Measurements from ENCODE around the gene RASSF4. TPM values are rescaled to one million over a fixed set of nuclear protein-coding genes. Genes with fewer than 3 reads are reported as not detected.

RASSF4 gene
- polyA plus RNA-seq, 3 donors from 2014 or later: 36.7 to 45.6 (median 38.0) TPM

GRCh38 chr10:44973323-44974081 is 13.9 kb downstream of the RASSF4 start:
- peaks cover 4 to 17% (median 13%) of the 10 kb centered on the region in 3 donors for H3K36me3 Mint-ChIP-seq
- H3K27me3 Mint-ChIP-seq (ENCODE audit: low read depth in 3 of 3): peaks cover 6 to 8% (median 7%) of the 10 kb centered on the region in 3 donors
- H3K4me3 Mint-ChIP-seq: peak overlapping the region; percentile 15 to 70 (median 63)
- H3K4me1 Mint-ChIP-seq: peaks cover 50 to 64% of the 10 kb centered on the region in 2 donors
- peak in 1 of 3 donors; percentile 10 for DNase-seq
- no peaks in the 10 kb centered on the region for H3K9me3 Mint-ChIP-seq
- H3K27ac Mint-ChIP-seq: peak overlapping the region; percentile 13 to 86 (median 60)

- H3K27ac Mint-ChIP-seq: peak overlapping the region in 3 of 6 donors; percentile 46 to 74 (median 62)
- H3K4me3 Mint-ChIP-seq: peak overlapping the region; percentile 42 to 70 (median 63)
- peaks cover 43 to 57% of the 10 kb centered on the region in 2 donors for H3K4me1 Mint-ChIP-seq
- DNase-seq: no peak
- no peaks in the 10 kb centered on the region for H3K9me3 Mint-ChIP-seq
- H3K27me3 Mint-ChIP-seq (ENCODE audit: low read depth in 3 of 3): peaks cover 0 to 3% (median 2%) of the 10 kb centered on the region in 3 donors
- peaks cover 0 to 15% (median 9%) of the 10 kb centered on the region in 3 donors for H3K36me3 Mint-ChIP-seq
Measured at GRCh38 chr10:44974082-44974627, 14.6 kb downstream of the RASSF4 start.

- Mint-ChIP-seq H3K4me1 (peaks cover 37 to 50% of the 10 kb centered on the region in 2 donors), H3K36me3 (peaks cover 0 to 19% (median 9%) of the 10 kb centered on the region in 3 donors), H3K27me3 (ENCODE audit: low read depth in 3 of 3) (peaks cover 2 to 3% (median 3%) of the 10 kb centered on the region in 3 donors), H3K9me3 (no peaks in the 10 kb centered on the region), H3K27ac (peak overlapping the region in 2 of 6 donors; percentile 62 to 66), H3K4me3 (peak overlapping the region; percentile 42 to 70 (median 63))
- peak; percentile 71 to 76 (median 74) for DNase-seq
Measured at GRCh38 chr10:44974628-44975430, 15.2 kb downstream of the RASSF4 start.

GRCh38 chr10:44975431-44976331 is 16.1 kb downstream of the RASSF4 start:
- H3K27me3 Mint-ChIP-seq (ENCODE audit: low read depth in 3 of 3): peaks cover 2 to 3% (median 3%) of the 10 kb centered on the region in 3 donors
- peaks cover 28 to 45% of the 10 kb centered on the region in 2 donors for H3K4me1 Mint-ChIP-seq
- H3K9me3 Mint-ChIP-seq: no peaks in the 10 kb centered on the region
- H3K36me3 Mint-ChIP-seq: peaks cover 0 to 21% (median 9%) of the 10 kb centered on the region in 3 donors
- peak overlapping the region in 2 of 6 donors; percentile 45 to 48 for H3K27ac Mint-ChIP-seq
- DNase-seq: no peak
- H3K4me3 Mint-ChIP-seq: peak overlapping the region in 4 of 5 donors; percentile 2 to 43 (median 27)

DNA sequence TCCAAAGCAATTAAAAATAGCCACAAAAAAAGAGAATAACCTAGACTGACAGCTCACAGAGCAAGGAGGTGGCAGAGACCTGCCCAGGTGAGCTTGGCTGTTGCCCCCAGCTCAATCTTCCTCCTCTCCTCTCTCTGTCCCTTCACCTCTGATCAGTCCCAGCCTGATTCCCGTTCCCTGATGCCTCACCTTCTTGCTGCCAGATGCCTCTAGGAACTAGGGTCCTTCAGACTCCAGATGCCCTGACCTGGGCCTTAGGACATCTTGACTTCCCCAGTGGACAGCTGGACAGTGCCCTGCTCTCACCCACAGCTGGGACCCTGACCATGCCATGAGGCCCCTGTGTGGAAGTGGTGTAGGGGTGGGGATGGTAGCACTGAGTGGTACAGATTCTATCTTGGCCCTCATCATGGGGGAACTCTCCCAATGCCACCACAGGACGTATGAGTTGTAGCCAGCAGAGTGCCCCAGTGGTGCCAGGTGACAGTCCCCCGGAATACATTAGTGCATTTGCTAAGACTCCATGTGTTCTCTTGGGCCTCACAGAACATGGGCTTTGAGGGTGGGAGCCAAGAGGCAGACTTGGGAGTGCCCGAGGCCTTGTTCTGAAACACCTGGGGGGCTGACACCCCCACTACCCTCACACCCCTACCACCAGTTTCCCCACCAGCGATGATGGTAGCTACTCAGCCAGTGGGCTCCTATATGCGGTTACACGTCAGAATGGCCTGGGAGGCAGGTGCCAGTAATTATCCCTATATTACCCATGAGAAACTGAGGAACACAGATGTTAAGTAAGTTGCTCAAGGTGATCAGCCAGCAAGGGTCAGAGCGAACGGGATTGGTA is 17.0 kb downstream of the RASSF4 start:
- Mint-ChIP-seq H3K9me3 (no peaks in the 10 kb centered on the region), H3K4me1 (peaks cover 24 to 41% of the 10 kb centered on the region in 2 donors), H3K36me3 (peaks cover 0 to 20% (median 9%) of the 10 kb centered on the region in 3 donors), H3K4me3 (peak overlapping the region in 1 of 5 donors; percentile 46), H3K27me3 (ENCODE audit: low read depth in 3 of 3) (peaks cover 2 to 3% (median 3%) of the 10 kb centered on the region in 3 donors), H3K27ac (no peak overlapping the region)
- no peak for DNase-seq

- no peak overlapping the region for H3K27ac Mint-ChIP-seq
Measured at GRCh38 chr10:44977287-44978212, 17.9 kb downstream of the RASSF4 start.

DNA sequence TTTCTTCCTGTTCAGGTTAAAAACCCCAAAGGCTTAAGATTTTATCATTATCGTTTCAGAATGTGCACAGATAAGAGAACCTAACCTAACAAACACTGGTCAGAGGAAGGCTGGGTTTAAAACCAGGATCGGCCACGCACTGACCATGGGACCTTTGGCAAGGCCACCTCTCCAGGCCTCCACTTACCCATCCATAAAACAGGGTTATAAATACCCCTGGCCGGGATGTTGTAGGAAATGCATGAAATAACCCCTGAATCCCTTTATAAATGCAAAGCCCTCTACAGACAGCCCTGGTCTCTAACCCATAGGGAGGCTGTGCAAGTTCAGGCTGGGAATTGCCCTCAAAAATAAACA is 18.6 kb downstream of the RASSF4 start:
- peak overlapping the region in 3 of 6 donors; percentile 16 to 64 (median 35) for H3K27ac Mint-ChIP-seq
- peaks cover 17 to 26% of the 10 kb centered on the region in 2 donors for H3K4me1 Mint-ChIP-seq
- H3K4me3 Mint-ChIP-seq: no peak overlapping the region
- peaks cover 0 to 13% (median 4%) of the 10 kb centered on the region in 3 donors for H3K36me3 Mint-ChIP-seq
- no peaks in the 10 kb centered on the region for H3K9me3 Mint-ChIP-seq
- peaks cover 0 to 3% (median 3%) of the 10 kb centered on the region in 3 donors for H3K27me3 Mint-ChIP-seq (ENCODE audit: low read depth in 3 of 3)
- no peak for DNase-seq

More at GRCh38 chr10:44977287-44978212, 17.9 kb downstream of the RASSF4 start:
- peaks cover 18 to 32% of the 10 kb centered on the region in 2 donors for H3K4me1 Mint-ChIP-seq
- no peaks in the 10 kb centered on the region for H3K9me3 Mint-ChIP-seq
- peaks cover 0 to 13% (median 4%) of the 10 kb centered on the region in 3 donors for H3K36me3 Mint-ChIP-seq
- no peak overlapping the region for H3K4me3 Mint-ChIP-seq
- DNase-seq: no peak
- H3K27me3 Mint-ChIP-seq (ENCODE audit: low read depth in 3 of 3): peaks cover 0 to 3% (median 3%) of the 10 kb centered on the region in 3 donors

DNA sequence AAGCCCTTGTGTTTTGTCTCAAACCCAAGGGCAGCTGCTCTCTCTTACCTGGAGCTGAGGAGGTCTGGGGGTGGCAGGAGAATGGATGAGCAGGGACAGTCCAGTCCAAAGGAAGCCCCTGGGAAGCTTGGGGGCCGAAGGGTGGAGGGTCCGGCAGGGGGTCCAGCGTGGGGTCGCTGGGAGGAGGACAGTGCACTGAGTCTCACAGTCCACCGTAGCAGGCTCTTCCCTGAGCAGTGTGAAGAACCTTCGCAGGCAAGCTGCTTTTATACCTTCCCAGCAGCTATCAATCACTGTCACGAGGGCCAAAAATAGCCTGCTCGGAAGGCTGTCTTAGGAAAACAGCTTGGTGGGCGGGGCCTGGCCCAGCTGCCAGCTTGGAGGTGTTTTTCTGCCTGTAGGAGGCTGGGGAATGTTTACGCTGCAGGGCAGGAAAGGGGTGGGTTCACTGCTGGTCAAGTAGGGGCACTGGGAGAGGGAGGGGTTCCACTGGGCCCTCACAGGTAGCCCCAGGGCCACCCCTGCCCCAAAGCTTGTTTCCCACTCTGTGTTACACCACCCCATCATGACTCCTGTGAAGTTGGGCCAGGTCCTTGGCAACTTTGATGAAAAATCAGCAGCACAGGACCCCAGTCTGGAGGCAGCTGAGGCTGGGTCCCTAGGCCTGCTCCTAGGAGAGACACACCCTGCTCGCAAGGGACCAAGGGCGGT is 19.1 kb downstream of the RASSF4 start, which contains the start of gene DEPP1:
TSS of gene DEPP1 (minus strand) at position 240 of the 711 bp plus-strand sequence. CDS start 779 bp downstream, outside the sequence.
- Mint-ChIP-seq H3K9me3 (no peaks in the 10 kb centered on the region), H3K36me3 (peaks cover 0 to 13% (median 4%) of the 10 kb centered on the region in 3 donors), H3K27me3 (ENCODE audit: low read depth in 3 of 3) (peaks cover 0 to 3% (median 3%) of the 10 kb centered on the region in 3 donors), H3K4me3 (no peak within 1 kb of the TSS), H3K27ac (peak within 1 kb of the TSS in 4 of 6 donors; percentile 16 to 64 (median 44)), H3K4me1 (peaks cover 11 to 21% of the 10 kb centered on the region in 2 donors)
- DNase-seq: no peak

DNA sequence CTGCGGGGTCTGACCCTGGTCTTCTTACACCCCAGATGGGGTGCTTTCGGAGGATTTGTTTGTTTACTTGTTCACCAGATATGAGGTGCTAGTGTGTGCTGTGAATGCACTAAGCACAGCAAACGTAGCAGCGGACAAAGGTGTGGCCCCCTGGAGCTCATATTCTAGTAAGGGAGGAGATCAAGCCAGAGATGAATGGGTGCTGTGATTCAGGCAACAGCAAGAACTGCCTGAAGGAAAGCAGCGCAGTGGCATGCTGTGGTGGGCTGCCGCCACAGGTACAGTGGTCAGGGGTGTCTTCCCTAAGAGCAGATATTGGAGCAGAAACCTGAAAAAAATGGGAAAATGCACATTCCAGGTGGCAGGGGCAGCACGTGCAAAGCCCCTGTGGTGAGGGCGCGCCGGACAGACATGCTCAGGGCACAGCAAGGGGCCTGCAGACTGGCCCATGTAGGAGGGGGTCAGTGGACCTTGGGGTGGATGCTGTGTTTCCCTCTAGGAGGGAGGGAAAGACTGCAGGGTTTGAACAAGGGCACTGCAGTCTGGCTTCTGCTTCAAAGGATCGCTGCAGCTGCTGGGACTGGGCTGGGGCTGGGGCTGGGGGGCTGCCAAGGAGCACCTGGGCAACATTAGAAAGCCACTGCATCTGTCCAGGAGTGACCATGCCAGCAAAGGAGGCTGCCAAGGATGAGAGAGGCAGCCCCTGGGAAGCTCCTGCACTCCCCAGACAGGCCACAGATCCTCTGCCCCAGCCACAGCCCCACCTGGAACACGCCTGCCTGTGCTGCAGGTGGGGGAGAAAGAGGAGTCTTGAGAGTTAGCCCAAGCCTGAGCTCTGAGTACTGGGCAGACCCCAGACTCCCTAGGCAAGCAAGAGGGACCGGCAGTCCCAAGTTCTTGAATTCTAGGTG is 19.9 kb downstream of the RASSF4 start:
- no peak overlapping the region for H3K4me3 Mint-ChIP-seq
- peak overlapping the region in 2 of 6 donors; percentile 30 to 58 for H3K27ac Mint-ChIP-seq
- H3K4me1 Mint-ChIP-seq: peaks cover 3 to 12% of the 10 kb centered on the region in 2 donors
- no peak for DNase-seq
- H3K27me3 Mint-ChIP-seq (ENCODE audit: low read depth in 3 of 3): peaks cover 0 to 3% (median 3%) of the 10 kb centered on the region in 3 donors
- H3K36me3 Mint-ChIP-seq: peaks cover 0 to 13% (median 8%) of the 10 kb centered on the region in 3 donors
- H3K9me3 Mint-ChIP-seq: no peaks in the 10 kb centered on the region

All from immature natural killer cell (primary cell).